ENCODE results near the gene ALCAM.
"Not testable (repeated sequence)": the region's sequence is repeated elsewhere in the genome, so short reads cannot be mapped to it uniquely, and the experiment has no call there.

ALCAM gene

GRCh38 chr3:105356988-105357387 is 9.7 kb upstream of the ALCAM start:
- DNase-seq, result no peak

GRCh38 chr3:105359098-105359762 is 7.5 kb upstream of the ALCAM start:
- no peak for DNase-seq

GRCh38 chr3:105360003-105360402 is 6.7 kb upstream of the ALCAM start:
- no peak for DNase-seq

GRCh38 chr3:105362021-105362665 is 4.6 kb upstream of the ALCAM start:
- DNase-seq, result no peak

- no peak for DNase-seq
Measured at GRCh38 chr3:105364128-105364527, 2.6 kb upstream of the ALCAM start.

GRCh38 chr3:105365081-105365390 is 1.7 kb upstream of the ALCAM start:
- DNase-seq, result no peak

GRCh38 chr3:105365391-105366325 is 1.1 kb upstream of the ALCAM start:
- DNase-seq, result peak; percentile 5

GRCh38 chr3:105367063-105367405 is 325 bp downstream of the ALCAM start:
- DNase-seq, result peak; percentile 30

- DNase-seq, result peak; percentile 76
Measured at GRCh38 chr3:105367406-105368213, 901 bp downstream of the ALCAM start.

GRCh38 chr3:105368566-105369499 is 2.1 kb downstream of the ALCAM start:
- DNase-seq, result peak; percentile 86

- peak; percentile 70 for DNase-seq
Measured at GRCh38 chr3:105369500-105370371, 3.0 kb downstream of the ALCAM start.

GRCh38 chr3:105373383-105373782 is 6.7 kb downstream of the ALCAM start:
- DNase-seq, result no peak

- DNase-seq, result no peak
Measured at GRCh38 chr3:105375750-105376511, 9.2 kb downstream of the ALCAM start.

- no peak for DNase-seq
Measured at GRCh38 chr3:105377716-105378115, 11.0 kb downstream of the ALCAM start.

- no peak for DNase-seq
Measured at GRCh38 chr3:105385179-105385578, 18.5 kb downstream of the ALCAM start.

GRCh38 chr3:105385819-105386508 is 19.3 kb downstream of the ALCAM start:
- DNase-seq, result no peak

GRCh38 chr3:105387122-105387751 is 20.5 kb downstream of the ALCAM start:
- no peak for DNase-seq

- DNase-seq, result no peak
Measured at GRCh38 chr3:105388176-105388575, 21.5 kb downstream of the ALCAM start.

- not testable (repeated sequence) for DNase-seq
Measured at GRCh38 chr3:105389759-105390158, 23.1 kb downstream of the ALCAM start.

All from CD4-positive, alpha-beta T cell treated with Interleukin-21 for 1 hour (primary cell).